Muscle of arm (tissue), 12 donors: ENCODE results near the gene MAFF. TPM values are rescaled to one million over a fixed set of nuclear protein-coding genes. Genes with fewer than 3 reads are reported as not detected.
"Not testable (repeated sequence)": the region's sequence is repeated elsewhere in the genome, so short reads cannot be mapped to it uniquely, and the experiment has no call there.

Experiments
- DNase-seq: peaks from one replicate; pipeline ENCODE4 v3.0.0-alpha.2; 2013
- polyA plus RNA-seq, 12 donors: library from polyadenylated mRNA; unstranded; fragments of 120-200 nt; gene quantifications; one replicate each; pipeline ENCODE4 v1.2.1, GENCODE V29; 2013; ENCODE audit not compliant: insufficient read length in 12 of 12

MAFF gene
- polyA plus RNA-seq, 12 donors, result 2.2 to 9.0 (median 3.2) TPM; not detected in 2

DNA sequence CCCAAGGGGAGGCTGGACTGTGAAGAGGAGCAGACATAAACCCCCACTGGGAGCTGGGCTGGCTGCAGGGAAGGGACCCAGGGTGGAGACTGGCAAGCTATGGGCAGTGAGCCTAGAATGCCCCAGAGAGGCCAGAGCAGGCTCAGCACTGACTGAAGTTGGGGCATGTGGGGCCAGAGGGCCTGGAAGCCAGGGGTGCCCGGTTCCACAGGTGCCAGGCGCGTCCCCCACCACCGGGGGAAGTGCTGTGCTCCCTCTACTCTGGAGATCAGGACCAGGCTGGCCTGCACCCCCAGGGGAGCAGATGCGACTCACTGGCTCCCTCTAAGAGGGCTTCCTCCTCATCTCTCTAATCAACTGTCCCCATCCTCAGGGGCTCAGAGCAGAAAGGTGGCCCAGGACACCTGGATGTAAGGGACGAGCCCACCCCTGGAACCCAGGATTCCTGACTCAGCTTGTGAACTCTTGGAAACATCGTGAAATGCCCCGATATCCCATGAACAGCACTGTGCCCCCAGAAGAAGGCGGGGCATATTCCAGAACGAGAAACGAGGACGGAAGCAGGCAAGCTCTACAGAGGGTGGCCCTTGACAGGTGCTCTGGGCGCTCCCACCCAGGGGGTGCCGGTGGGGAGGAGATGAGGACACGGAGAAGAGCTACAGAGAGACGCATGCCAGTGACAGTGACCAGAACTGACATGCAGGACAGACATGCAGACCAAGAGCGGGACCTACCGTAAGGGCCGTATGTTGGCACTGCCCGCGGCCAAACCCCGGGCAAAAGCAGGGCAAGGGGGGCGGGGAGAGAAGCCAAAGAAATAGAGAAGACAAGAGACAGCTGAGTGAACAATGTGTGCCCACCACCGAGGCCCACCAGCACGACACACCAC, 20.4 kb downstream of the MAFF start:
- no peak for DNase-seq

GRCh38 chr22:38222797-38223119, 21.0 kb downstream of the MAFF start:
- DNase-seq, result no peak

DNA sequence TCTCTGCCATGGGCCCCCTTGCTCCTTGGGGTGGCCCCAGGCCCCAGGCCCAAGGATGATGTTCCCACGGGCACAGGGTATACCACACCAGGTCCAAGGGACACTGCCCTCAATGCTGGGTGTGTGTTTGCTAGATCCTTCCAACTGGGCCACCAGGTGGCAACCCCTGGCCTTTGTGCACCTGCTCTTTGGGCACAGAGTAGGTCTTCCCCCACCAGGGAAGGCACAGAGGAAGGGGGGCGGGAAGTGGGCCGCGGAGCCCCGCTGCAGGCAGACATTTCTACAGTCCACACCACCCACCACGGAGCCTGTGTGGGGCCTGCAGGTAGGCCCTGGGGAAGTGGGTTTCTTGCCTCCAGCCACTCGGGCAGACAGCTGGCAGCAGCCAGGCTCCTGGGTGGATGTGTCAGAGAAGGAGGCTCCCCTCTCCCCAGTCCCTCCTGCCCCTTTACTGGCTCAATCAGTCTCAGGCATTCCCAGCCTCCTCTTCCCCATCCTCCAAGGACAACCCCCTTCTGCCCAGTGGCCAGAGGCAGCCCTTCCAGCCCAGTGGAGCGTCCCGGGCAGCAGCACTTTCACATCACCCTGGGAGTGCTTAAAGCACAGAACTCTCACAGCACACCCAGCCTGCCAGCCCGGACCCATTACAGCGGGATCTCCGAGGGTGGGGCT, 21.6 kb downstream of the MAFF start:
- DNase-seq, result no peak

- DNase-seq, result no peak
These were observed 25.3 kb downstream of the MAFF start for GRCh38 chr22:38226853-38227649.

DNA sequence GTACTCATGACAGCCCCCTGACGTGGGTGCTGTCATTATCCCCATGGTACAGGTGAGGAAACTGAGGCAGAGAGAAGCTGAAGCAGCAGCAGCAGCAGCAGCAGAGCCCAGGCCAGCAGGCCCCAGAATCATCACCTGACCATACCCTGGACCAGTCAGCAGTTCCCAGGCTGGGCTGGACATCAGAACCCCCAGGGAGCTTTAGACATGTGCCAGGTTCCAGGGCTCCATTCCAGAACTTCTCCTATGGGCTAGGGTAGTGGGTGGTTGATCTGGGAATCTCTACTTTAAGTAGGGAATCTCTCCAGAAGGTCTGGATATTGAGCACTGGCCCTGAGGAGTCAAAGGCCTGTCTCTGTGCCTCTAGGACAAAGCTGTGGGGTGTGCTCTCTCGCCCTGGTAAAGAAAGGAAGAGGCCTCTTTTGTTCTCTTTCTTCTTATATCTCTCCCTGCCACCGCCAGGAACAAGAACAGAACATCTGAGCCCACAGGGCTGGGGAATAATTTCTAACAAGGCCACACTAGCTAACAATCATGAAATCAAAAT, 26.6 kb downstream of the MAFF start:
- no peak for DNase-seq

DNA sequence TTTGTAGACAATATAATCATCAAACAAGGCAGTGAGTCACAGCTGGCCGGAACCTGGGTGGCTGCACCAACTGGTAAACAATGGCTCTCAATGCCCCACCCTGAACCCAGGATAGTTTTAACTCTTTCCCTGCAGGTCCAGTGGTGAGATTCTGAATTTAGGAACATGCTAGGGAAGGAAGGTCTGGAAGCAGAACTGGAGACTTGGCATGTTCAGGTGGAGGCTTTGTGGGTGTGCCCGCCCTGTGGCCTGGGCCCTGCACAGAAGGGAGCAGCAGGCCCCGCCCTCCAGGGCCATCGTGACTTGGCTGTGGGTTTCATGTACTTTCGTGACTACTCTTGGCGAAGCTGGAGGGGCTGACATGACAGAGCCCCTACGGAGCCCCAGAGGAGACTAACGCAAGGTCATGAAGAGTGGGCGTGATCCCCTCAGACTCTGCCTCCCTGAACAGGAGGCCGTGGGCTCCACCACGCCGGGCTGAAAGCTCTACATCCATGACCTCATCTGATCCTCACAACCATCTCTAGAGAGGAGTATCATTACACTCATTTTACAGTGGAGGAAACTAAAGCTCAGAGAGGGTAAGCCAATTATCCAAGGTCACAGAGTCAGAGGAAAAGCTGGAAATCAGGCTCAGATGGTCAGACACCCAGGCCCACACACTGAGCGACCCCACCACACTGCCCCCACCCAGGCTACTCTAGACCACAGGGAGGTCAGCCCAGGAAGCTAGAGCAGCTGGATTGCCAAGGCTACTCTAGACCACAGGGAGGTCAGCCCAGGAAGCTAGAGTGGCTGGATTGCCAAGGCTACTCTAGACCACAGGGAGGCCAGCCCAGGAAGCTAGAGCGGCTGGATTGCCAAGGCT, 27.3 kb downstream of the MAFF start:
- DNase-seq, result no peak

DNA sequence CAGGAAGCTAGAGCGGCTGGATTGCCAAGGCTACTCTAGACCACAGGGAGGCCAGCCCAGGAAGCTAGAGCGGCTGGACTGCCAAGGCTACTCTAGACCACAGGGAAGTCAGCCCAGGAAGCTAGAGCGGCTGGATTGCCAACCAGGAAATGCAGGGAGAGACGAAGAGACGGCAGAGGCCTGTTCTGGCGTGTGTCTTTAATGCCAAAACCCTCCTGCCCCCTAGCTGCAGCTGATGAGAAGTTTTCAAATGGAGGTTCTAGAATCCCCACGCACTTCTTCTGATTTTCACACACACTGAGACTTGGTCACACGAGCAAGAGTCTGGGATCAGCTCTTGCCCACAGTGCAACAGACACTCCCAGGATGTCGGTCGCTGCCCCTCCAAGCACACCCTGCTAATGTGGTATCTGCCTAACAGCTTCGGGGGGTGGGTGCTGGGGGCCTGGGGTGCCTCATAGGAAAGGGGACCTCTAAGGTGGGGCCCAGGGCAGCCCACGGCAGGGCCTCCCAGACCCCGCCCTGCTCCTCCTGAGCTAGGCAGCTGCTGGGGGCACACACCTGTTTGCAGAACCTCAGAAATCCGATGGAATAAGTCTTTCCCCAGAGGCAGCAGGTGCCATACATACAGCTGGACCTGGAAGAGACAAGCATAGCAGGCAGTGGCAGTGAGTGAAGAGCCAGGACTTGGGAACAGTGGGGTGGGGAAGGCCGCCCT, 28.5 kb downstream of the MAFF start:
- no peak for DNase-seq

- no peak for DNase-seq
These were observed 29.1 kb downstream of the MAFF start for GRCh38 chr22:38230916-38231315.

GRCh38 chr22:38232196-38232595, 30.4 kb downstream of the MAFF start:
- no peak for DNase-seq

GRCh38 chr22:38233427-38233826, 31.6 kb downstream of the MAFF start:
- no peak for DNase-seq

GRCh38 chr22:38233856-38234255, 32.1 kb downstream of the MAFF start:
- DNase-seq, result not testable (repeated sequence)

- DNase-seq, result no peak
These were observed 33.6 kb downstream of the MAFF start for GRCh38 chr22:38235240-38235850.

DNA sequence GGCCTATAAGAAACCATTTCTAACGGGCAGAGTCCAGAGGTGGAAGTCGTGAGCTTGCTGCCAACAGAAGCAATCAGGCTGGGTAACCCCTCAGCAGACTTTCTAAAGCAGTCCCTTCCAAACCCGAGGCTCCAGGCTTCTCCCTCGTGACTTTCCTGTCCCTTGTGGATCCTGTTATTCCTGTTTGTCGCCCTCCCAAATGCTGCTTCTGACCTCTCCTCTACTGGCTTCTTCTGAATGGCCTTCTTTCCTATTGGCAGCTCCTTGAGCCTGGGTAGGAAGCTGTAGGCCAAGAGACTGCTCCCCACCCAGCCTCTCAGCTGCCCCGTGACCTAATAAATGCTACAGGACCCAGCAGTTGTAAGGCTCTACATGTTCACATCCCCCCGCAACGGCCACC, 35.0 kb downstream of the MAFF start:
- no peak for DNase-seq

- DNase-seq, result peak; percentile 71
These were observed 36.8 kb downstream of the MAFF start for GRCh38 chr22:38238519-38239071.

- no peak for DNase-seq
These were observed 37.4 kb downstream of the MAFF start for GRCh38 chr22:38239101-38239761.

DNA sequence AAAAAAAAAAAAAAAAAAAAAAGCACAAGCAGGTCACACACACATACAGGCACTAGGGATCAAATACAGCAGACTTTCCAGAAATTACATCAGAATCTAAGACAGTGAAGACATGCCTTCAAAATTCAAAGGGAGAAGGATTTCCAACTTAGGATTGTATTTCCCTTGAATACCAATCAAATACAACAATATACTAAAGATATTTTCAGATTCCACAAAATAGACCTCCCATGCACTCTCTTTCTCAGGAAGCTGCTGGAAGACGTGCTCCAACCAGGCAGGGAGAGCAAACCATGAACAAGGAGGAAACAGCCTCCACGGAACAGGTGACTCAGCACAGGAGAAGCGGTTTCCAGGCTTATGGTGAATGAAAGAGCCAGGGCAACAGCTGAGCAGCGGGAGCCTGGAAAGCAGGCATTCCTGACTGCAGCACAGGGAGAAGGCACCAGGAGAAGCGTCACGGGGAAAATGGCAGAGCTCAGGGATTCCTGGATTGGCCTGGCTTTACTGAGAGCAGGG, 39.0 kb downstream of the MAFF start:
- peak; percentile 61 for DNase-seq

DNA sequence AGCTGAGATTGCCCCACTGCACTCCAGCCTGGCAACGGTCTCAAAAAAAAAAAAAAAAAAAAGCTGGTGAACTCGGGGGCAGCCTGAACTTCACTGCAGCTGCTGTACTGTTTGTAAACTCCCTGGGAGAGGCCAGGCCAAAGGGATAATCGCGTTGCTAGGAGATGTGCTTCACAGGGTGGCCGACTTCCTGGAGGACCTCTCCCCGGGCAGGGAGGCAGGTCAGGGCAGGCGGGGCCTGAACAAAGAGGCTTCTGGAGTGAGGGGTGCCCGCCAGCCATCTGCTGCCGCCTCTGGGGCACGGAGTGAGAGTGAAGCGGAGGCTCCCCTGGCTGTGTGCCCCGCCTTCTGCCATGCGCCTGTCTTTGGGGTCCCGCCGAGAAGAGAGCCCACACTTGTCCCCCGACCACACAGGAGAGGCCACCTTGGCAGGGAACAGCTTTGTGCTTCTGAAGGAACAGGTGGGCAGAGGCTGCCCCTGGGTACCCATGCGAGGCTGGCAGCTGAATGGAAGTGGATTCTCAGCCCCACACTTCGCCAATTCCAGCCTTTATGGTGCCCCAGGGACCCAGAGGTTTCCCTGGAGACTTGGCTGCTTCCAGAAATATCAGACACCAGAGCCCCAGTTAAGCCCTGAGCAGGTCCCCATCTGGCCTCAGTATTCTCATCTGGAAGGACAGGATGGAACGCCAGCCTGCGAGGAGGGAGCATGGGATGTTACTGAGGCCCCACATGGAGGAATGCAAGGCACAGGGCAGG, 41.4 kb downstream of the MAFF start:
- DNase-seq, result peak; percentile 61

DNA sequence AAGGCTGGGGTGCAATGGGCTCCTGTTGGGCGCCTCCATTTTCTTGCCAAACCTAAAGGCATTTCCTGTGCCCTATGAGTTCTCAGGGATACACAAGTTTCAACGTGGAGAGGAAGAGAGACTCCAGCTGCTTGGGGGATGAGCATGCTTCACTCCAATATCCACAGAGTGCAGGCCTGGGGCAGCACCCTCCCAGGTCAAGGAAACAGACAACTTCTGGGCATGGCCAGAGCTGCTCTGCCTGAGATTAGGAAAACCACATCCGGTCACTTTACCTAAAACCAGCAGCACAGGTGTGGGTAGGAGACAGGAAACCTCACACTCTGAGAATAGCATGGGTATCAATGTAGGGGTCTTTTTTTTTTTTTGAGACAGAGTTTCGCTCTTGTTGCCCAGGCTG, 42.3 kb downstream of the MAFF start:
- no peak for DNase-seq
